Myocyte (in vitro differentiated cells): ENCODE data around the gene SVIL. TPM values are rescaled to one million over a fixed set of nuclear protein-coding genes. Genes with fewer than 3 reads are reported as not detected.
A peak's percentile ranks its signal among the peaks of the same experiment; 100 is the strongest.

Experiments used
- DNase-seq: peaks from one replicate; pipeline ENCODE4 v3.0.0-alpha.2; 2012; ENCODE audit warnings: low read depth
- microRNA counts: library from miRNA; unstranded; fragments of <30 nt; microRNA quantifications from one replicate; lab custom pipeline; 2016
- microRNA-seq: library from miRNA; unstranded; fragments of <30 nt; microRNA quantifications from one replicate; pipeline ENCODE4, GENCODE V29; 2016
- total RNA-seq: library from RNA; depleted of rRNA; stranded (reverse); fragments of >200 nt; gene quantifications from 2 replicates; pipeline ENCODE4 v1.2.3, GENCODE V29; 2014

The SVIL gene
- total RNA-seq, 1 donor from 2014 or later = 71.2 TPM

DNA sequence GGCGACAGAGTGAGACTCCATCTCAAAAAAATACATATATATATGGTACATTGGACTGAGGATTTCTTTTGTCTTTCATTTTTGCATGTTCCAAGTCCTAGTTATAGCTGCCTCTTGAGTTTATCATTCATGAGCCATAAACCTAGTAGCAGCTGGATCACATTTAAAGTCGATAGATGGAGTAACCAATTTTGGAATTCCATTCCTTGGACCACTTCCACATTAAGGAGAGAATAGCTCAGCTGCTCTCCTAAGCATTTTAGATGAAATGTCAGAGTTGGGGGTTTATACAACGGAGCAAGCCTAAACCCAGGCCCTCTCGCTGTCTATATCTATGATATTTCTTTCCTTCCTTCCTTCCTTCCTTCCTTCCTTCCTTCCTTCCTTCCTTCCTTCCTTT lies 204.7 kb downstream of the SVIL start:
- no peak for DNase-seq

DNA sequence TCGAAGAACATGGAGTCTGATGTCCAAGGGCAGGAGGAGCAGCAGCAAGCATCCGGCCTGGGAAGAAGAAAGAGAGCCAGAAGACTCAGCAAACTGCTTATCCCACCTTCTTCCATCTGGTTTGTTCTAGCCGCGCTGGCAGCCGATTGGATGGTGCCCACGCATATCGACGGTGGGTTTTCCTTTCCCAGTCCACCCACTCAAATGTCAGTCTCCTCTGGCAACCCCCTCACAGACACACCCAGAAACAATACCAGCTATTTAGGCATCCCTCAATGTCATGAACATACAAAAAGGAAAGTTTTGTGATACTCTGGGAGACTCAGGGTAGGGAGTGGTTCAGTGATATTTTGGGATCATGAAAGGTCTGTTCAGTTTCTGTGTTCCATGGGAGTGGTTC lies 206.3 kb downstream of the SVIL start:
- DNase-seq = no peak

DNA sequence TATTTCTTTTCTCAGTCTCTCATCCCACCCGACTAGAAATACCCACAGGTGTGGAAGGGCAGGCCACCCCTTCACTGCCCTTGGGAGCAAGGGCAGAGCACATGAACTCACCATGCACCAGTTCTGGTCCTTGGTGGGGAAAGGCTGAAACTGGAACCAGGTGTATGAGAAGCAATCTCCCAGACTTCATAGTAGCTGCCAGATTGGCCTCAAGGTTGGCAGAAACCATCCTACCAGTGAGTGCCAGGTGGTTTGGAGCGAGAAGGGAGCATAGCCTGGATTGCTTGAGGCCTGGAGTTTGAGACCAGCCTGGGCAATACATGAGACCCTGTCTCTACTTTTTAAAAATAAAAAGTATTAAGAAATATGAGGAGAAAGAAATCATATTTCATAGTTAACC lies 207.1 kb downstream of the SVIL start:
- DNase-seq = no peak

DNA sequence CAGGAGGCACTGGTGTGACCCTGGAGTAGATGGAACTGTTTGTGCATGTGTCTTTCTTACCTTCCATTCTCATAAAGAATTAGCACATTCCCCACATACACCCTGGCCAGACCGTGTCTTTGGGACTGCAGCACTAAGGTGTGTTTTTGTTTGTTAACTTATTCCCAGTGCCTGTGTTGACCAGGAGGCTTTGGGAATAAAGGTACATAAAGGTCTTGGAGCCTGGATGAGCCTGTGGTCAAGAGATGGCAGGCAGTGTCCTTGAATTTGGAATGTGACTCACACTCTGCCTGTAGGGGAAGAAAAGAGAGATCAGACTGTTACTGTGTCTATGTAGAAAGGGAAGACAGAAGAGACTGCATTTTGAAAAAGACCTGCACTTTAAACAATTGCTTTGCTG lies 208.4 kb downstream of the SVIL start:
- DNase-seq = peak; percentile 24

DNA sequence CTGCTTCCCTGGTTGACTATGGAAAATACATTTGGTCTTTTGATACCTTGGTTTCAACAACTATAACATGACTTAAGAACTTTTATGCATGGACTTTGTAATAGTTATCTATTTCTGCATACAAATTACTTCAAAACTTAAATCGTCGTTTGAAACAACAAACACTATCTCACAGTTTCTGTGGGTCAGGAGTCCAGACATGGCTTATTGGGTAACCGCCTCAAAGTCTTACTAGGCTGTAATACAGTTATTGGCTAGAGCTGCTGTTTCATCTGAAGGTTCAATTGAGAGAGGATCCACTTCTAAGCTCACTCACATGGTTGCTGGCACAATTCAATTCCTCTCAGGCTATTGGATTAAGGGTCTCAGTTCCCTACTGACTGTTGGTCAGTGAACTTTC lies 210.8 kb downstream of the SVIL start:
- no peak for DNase-seq

DNA sequence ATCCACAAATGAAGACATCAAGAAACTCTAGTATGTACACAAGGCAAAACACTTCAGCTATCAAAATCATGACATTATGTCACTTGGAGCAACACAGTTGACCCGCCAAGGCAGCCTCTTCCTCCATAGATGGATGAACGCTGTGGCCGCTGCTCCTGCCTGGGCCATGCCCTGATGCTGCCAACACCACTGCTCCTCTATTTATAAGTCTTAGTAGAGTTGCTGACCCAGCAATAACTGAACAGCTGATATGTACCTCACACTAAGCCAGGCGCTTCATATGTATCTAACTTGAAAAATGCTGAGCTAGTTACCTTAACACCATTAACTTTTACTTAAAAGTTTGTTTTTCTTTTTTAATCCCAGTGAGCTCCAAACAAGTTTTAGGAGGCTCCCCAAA lies 214.0 kb downstream of the SVIL start:
- DNase-seq = peak; percentile 12

DNA sequence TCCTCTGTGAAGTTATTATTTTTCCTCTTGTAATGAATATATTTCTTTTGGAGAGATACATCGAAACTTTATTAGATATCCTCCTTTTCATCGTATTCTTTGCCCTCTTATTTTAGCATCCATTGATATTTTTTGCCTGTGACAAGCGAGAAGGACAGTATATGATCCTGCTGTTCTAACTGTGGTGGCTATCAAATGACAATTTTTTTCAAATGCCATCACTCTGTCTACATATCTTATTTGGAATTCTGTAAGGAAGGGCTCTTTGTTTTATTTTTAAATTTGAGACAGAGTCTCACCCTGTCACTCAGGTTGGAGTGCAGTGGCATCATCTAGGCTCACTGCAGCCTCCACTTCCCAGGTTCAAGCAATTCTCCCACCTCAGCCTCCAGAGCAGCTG lies 217.4 kb downstream of the SVIL start:
- no peak for DNase-seq

DNA sequence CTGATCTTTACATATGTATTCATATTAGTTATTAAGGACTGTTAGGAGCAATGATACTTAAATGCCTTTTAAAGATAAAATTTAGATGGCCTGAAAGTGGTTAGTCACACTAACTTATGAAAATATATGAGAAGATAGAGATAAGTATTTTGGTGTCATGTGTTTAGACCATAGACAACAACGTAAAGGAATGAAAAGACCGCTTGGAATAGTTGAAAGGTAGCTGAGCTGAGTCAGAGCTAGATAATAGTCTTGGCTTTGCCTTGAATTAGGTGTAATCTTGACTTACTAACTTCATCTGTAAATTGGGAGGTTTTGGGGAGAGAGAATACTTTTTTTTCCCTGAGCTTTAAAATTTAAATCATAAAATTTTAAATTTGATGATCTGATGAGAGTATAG lies 218.9 kb downstream of the SVIL start:
- DNase-seq = no peak

DNA sequence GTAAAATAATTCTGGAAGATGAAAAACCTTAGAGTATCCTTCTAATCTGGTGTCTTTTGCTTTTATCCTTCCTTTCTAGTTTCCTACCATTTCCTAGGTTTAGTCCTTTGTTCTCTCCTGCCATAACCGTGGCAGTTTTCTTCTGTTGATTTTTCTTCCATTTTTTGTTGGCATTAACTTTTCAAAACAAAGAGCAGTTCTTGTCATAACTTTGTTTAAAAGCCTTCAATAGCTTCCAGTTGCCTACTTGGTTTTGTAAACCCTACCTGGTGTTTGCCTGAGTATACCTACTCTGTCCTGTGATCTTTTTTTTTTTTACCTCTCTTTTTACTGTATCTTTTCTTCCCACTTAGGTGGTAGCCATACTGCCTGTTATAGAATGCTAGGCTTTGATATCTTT lies 220.3 kb downstream of the SVIL start:
- no peak for DNase-seq

DNA sequence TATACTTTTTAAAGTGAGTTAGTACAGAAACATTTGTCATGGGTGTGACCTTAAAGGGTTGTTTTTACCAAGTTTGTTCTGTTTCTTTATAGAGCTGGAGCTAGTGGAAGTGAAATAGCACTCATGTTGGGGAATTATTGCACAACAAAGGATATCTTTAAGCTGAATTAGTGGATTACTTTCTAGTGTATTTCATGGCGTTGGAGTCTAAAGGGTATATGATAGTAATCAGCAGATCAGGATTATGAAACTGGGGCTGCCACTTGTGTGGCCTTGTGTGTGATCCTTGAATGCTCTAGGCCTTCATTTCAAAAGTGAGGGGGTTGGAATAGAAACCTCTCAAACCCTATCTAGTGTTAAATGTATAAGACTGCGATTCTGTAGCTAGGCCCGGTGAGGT lies 222.3 kb downstream of the SVIL start:
- no peak for DNase-seq

DNA sequence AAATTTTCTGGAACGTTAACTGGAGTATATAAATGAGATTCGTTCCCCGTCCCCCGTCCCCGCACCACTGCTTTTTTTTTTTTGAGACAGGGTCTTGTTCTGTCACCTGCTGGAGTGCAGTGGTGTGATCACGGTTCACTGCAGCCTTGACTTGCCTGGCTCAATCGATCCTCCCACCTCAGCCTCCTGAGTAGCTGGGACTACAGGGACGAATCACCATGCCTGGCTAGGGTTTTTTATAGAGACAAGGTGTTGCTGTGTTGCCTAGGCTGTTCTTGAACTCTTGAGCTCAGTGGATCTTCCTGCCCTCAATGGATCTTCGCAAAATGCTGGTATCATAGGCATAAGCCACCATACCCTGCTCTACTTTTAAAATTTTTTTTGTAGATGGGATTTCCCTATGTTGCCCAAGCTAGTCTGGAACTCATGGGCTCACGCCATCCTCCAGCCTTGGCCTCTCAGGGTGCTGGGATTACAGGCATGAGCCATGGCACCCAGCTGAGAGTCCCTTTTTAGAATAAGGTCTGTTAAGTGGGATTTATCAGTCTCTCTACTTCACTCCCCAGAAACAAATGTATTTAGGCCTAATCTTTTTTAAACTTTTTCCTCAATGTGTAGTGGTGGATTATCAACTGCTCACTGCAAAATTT lies 223.0 kb downstream of the SVIL start:
- DNase-seq = no peak

DNA sequence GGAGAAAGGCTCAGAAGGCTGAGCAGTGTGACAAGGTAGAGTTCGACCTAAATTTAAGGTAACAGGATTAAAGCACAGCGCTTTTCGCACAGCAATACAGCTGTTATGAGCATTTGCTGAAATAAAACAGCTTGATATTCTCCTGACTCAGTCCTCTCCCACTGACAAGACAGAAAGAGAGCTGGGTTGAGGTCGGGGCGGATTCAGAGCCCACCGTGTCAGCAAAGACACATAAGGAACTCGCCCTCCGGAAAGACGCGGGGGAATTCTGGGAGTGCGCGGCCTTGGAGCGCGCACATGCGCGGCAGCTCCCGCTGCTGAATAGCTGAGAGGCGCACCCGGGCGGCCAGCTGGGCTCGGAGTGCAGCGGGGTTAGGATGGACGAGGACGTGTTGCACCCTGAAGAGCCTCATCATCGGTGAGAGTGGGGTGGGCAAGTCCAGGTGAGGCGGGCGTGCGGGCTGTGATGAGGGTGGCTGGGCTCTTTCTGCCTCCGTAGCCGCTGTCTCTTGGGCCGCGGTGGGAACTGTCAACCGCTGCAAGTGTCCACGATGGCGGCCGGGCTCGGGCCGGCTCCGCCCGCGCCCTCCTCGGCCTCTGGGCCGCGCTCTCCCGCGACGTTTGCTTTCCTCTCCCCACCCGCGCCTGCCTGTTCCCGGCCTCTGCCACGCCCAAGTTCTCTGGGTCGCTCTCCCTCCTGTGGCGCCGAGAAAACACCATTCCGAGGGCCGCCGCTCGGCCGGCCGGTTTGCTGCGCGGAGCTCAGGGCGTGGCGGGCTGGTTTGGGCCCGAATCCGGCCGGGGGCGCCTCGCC lies 225.3 kb downstream of the SVIL start:
- peak; percentile 84 for DNase-seq

DNA sequence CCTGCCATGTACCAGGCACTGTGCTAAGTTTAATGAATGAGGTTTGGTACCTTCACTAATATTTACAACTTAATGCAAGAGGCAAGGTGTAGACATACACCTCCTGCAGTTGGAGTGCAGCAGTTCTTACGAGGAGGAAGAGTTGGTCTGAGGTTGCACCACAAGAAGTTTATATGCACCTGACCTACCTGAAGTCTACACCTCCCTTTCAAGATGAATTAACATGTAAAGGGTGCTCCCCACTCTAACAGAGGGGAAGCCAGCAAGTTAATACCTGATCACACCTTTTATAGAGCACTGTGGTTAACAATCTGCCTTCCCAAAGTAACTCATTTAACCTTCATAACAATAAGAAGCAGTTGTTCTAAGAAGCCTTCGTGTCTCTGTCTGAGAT lies 225.9 kb downstream of the SVIL start:
- DNase-seq = no peak

MicroRNAs within 50 kb of the gene (microRNA counts, 767-probe panel; counts per million panel counts)
- microRNA hsa-miR-604 (lab: Ali Mortazavi, UCI) = not detected
- microRNA hsa-miR-938 (lab: Ali Mortazavi, UCI) = not detected

Small RNAs within 50 kb of the gene (microRNA-seq; reads per million reads assigned to microRNA genes)
- gene MIR604 (not detected), gene MIR938 (not detected)
